BLaER1 treated with 17β-estradiol and CSF1 and Interleukin-3, amounts not matched to agents 10 nM and 100 nM (cell line): ENCODE measurements around the gene WDR64.

Source experiments
- H3K27ac ChIP-seq, 11 experiments: shearing (Covaris generic); formaldehyde crosslinking; 2 replicates each; pipeline ENCODE4 v1.8.1; 2022
- H3K27me3 ChIP-seq, 11 experiments: shearing (Covaris generic); formaldehyde crosslinking; 2 replicates each; pipeline ENCODE4 v1.8.1; 2022
- H3K36me3 ChIP-seq, 11 experiments: shearing (Covaris generic); formaldehyde crosslinking; 2 replicates each; pipeline ENCODE4 v1.8.1; 2022
- H3K4me1 ChIP-seq, 10 experiments: shearing (Covaris generic); formaldehyde crosslinking; 2 replicates each; pipeline ENCODE4 v1.8.1; 2022
- H3K4me2 ChIP-seq, 11 experiments: shearing (Covaris generic); formaldehyde crosslinking; 2 replicates each; pipeline ENCODE4 v1.8.1; 2022
- H3K4me3 ChIP-seq, 10 experiments: shearing (Covaris generic); formaldehyde crosslinking; 2 replicates each; pipeline ENCODE4 v1.8.1; 2022
- H3K9ac ChIP-seq, 11 experiments: shearing (Covaris generic); formaldehyde crosslinking; 2 replicates each; pipeline ENCODE4 v1.8.1; 2022
- H3K9me3 ChIP-seq, 11 experiments: shearing (Covaris generic); formaldehyde crosslinking; replicated peaks in 1 of 11; 2 replicates each; pipeline ENCODE4 v1.8.1; 2022
- H4K20me1 ChIP-seq, 11 experiments: shearing (Covaris generic); formaldehyde crosslinking; 2 replicates each; pipeline ENCODE4 v1.8.1; 2022
- Cebpa-rat ChIP-seq, 11 experiments: shearing (Covaris generic); IDR thresholded peaks; 2 replicates each; pipeline ENCODE4 v1.8.1; 2022

The WDR64 gene

DNA sequence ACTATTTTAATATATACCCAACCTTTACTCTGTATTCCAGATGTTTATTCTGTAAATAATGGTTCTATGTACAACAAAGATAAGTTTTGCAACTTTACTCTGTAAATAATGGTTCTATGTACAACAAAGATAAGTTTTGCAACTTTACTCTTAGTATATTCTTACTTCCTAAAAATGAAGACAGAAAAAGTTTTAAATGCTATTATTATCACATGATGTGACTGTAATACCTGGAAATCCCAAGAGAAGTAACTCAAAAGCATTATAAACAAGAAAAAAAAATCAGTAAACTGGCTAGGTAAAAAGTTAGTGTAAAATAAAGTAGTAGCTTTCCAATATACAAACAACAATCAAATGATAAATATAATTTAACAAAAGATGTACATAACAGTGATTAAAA lies 177.4 kb downstream of the WDR64 start:
- no peak for TF ChIP-seq Cebpa-rat (IDR thresholded peaks at IDR 0.05)
- Histone ChIP-seq H3K27ac (no peak overlapping the region), H3K36me3 (no peaks in the 10 kb centered on the region), H3K4me2 (no peak overlapping the region), H3K4me1 (peaks cover 0 to 9% (median 7%) of the 10 kb centered on the region in 10 experiments; a peak in 12 of 20 replicates), H3K9me3 (no peaks in the 10 kb centered on the region), H3K27me3 (no peaks in the 10 kb centered on the region), H3K4me3 (no peak overlapping the region), H4K20me1 (no peaks in the 10 kb centered on the region), H3K9ac (no peak overlapping the region)

DNA sequence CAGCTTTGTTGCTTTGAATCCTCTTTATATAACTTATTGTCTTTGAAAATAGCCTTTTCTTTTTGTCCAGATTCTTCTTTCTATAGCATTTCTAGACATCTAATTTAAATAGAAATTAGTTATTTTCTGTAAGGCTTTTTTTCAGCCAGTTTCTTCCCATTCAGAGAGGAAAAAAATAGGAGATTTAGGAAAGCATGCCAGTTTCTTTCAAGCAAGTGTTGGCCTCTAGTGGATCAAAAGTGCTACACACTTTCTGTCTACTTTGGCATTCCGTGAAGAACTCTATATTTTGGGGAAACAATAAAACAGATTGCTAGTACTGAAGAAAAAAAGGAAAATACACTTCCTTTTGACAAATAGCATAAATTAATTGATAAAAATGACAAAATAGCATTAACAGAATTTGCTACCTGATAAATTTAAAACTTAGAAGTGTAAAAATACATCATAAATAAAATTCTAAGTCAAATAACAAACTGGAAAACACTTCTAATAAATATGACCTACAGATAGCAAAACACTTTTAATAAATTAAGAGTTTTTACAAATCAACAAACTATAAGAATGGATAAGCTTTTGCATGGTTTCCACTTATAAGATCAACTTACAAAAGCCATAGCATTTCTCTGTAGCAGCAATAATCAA lies 182.8 kb downstream of the WDR64 start:
- H3K27me3 ChIP-seq, result no peaks in the 10 kb centered on the region
- H3K36me3 ChIP-seq, result no peaks in the 10 kb centered on the region
- no peak overlapping the region for H3K4me3 ChIP-seq
- no peak overlapping the region for H3K4me2 ChIP-seq
- H3K4me1 ChIP-seq, result peaks cover 0 to 9% (median 7%) of the 10 kb centered on the region in 10 experiments; a peak in 10 of 20 replicates
- no peak overlapping the region for H3K9ac ChIP-seq
- H3K9me3 ChIP-seq, result no peaks in the 10 kb centered on the region
- TF ChIP-seq Cebpa-rat (IDR thresholded peaks at IDR 0.05), result no peak
- H3K27ac ChIP-seq, result no peak overlapping the region
- no peaks in the 10 kb centered on the region for H4K20me1 ChIP-seq

DNA sequence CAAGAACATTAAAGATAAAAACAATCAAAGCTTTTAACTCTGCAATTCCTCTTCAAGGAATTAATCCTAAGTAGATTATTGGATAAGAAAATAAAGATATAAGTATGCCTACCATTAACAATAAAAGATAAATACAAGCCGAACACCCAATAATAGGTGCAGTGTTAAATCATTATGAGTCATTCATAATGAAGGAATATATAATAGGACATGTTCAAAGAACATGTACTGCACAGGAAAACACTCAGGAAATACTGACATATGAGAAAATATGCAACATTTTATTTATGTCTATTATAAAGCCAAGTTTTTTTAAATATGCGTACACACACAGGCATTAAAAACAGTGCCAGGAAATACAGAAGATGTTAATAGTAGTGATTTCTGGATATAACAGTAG lies 184.9 kb downstream of the WDR64 start:
- no peaks in the 10 kb centered on the region for H3K27me3 ChIP-seq
- H3K27ac ChIP-seq, result no peak overlapping the region
- no peak overlapping the region for H3K9ac ChIP-seq
- H3K4me1 ChIP-seq, result peaks cover 0 to 6% (median 5%) of the 10 kb centered on the region in 10 experiments; a peak in 10 of 20 replicates
- TF ChIP-seq Cebpa-rat (IDR thresholded peaks at IDR 0.05), result no peak
- no peaks in the 10 kb centered on the region for H3K36me3 ChIP-seq
- H4K20me1 ChIP-seq, result no peaks in the 10 kb centered on the region; a peak in 1 of 22 replicates
- H3K4me2 ChIP-seq, result no peak overlapping the region
- no peaks in the 10 kb centered on the region for H3K9me3 ChIP-seq
- no peak overlapping the region for H3K4me3 ChIP-seq

DNA sequence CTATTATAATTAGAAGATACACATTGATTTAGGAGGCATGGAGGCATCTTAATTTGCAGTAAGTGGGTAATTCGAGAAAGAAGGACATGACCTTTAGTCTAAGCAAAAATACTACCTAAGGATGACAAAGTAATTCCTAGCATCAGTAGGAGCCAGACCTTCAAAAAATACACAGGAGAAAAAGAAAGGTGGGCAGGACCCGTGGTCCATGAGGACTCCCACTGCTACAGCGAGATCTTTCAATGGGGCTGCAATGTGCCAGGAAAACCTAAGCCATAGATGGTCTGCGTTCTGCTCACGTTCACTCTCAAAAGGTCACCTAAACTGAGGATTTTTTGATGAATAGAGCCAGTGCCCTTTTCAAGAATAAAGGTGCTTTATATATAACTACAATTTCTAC lies 185.3 kb downstream of the WDR64 start:
- H3K9ac ChIP-seq, result no peak overlapping the region
- H3K4me3 ChIP-seq, result no peak overlapping the region
- H3K27ac ChIP-seq, result no peak overlapping the region

DNA sequence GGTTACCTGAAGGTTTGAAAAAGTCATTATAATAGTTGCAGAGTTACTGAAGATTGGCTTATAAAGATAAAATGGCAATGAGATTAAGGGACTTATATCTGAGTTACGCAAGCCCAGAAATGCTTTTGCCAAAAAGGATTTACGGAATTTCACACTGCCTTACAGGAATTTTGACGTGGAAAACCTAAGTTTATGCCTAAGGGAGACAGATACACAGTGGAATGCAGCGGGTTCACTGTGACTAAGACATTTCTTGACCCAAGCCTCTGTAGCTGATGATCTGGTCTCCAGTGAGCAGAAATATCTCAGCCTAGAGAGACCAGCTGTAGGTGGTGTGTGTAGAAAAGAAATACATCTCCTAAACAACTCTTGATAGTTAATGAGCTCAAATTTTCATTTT lies 185.8 kb downstream of the WDR64 start:
- Histone ChIP-seq H3K4me3 (no peak overlapping the region), H3K27me3 (no peaks in the 10 kb centered on the region), H3K9ac (no peak overlapping the region), H3K9me3 (no peaks in the 10 kb centered on the region), H3K4me2 (no peak overlapping the region), H4K20me1 (no peaks in the 10 kb centered on the region; a peak in 1 of 22 replicates), H3K4me1 (no peaks in the 10 kb centered on the region), H3K36me3 (no peaks in the 10 kb centered on the region), H3K27ac (no peak overlapping the region)
- no peak for TF ChIP-seq Cebpa-rat (IDR thresholded peaks at IDR 0.05)

More for the DNA sequence above, 185.3 kb downstream of the WDR64 start:
- Histone ChIP-seq H3K36me3 (no peaks in the 10 kb centered on the region), H3K4me1 (peaks cover 0 to 1% (median under 1%) of the 10 kb centered on the region in 10 experiments; a peak in 4 of 20 replicates), H3K27me3 (no peaks in the 10 kb centered on the region), H3K9me3 (no peaks in the 10 kb centered on the region), H3K4me2 (no peak overlapping the region), H4K20me1 (no peaks in the 10 kb centered on the region; a peak in 1 of 22 replicates)
- no peak for TF ChIP-seq Cebpa-rat (IDR thresholded peaks at IDR 0.05)

DNA sequence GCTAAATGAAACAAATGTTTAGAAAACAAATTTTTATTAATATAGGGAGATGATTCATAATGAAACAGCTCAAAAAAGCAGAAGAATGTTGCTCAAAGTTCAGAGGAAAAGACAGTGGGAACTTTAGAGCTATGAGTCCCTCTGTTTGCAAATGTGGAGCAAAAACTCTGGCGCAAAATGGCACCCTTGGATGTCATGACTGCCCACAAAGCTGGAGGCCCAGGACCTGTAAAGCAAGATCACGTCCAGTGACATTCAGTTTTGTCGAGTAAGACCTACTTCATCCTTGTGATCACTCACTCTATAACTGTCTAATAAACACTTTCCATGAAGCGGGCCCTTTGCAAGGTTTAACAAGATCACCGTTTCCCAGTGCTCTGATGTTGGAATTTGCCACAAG lies 186.8 kb downstream of the WDR64 start:
- no peak for TF ChIP-seq Cebpa-rat (IDR thresholded peaks at IDR 0.05)
- no peaks in the 10 kb centered on the region for H3K9me3 ChIP-seq
- H3K4me1 ChIP-seq, result no peaks in the 10 kb centered on the region
- no peaks in the 10 kb centered on the region for H3K27me3 ChIP-seq
- no peak overlapping the region for H3K4me2 ChIP-seq
- no peak overlapping the region for H3K9ac ChIP-seq
- no peaks in the 10 kb centered on the region; a peak in 1 of 22 replicates for H4K20me1 ChIP-seq
- H3K36me3 ChIP-seq, result no peaks in the 10 kb centered on the region
- H3K4me3 ChIP-seq, result no peak overlapping the region
- no peak overlapping the region for H3K27ac ChIP-seq

DNA sequence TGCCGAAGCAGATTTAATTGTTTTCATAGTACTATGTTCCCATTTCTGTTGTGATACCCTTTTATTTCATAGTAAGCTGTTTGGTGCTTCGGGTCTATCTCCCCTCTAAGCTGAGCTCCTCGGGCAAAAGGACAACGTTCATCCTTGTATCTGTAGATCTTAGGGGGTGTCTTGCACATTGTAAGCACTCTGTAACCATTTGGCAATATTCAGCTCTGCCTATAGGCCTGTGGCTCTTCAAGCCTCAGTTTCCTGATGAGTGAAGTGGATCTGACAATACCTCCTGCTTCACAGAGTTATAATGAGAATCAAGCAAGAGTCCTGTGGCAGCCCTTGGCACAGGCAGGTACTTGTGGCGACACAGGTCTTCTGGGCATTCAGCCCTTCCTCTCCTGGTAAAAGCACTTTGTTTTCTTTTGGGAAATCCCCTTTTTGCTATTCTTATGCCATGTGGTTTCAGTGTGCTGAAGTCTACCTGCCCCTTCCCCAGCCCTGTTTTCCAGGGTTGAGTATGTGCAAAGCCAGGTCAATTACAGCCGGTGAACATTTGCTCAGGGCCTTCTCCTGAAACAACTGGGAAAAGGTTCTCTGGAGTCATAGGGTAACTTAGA lies 187.4 kb downstream of the WDR64 start:
- Histone ChIP-seq H3K4me1 (no peaks in the 10 kb centered on the region), H3K4me3 (no peak overlapping the region), H3K9me3 (no peaks in the 10 kb centered on the region), H3K36me3 (no peaks in the 10 kb centered on the region), H3K4me2 (no peak overlapping the region), H3K9ac (no peak overlapping the region), H3K27me3 (no peaks in the 10 kb centered on the region), H4K20me1 (no peaks in the 10 kb centered on the region; a peak in 1 of 22 replicates), H3K27ac (no peak overlapping the region)
- TF ChIP-seq Cebpa-rat (IDR thresholded peaks at IDR 0.05), result no peak

DNA sequence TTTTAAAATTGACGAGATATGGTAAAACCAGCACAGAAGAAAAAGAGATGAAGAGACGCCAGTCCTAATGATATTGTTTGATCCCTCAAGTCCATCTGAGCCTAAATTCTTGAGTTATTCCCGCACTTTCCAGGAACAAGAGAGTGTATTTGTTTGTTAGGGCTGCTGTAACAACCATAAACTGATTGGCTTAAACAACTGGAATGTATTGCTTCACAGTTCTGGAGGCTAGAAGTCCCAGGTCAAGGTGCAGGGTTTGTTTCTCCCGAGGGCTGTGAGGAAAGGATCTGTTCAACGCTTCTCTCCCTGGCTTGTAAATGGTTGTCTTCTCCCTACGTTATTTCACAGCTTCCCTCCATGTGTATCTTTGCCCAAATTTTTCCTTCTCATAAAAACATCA lies 188.1 kb downstream of the WDR64 start:
- no peak for TF ChIP-seq Cebpa-rat (IDR thresholded peaks at IDR 0.05)

DNA sequence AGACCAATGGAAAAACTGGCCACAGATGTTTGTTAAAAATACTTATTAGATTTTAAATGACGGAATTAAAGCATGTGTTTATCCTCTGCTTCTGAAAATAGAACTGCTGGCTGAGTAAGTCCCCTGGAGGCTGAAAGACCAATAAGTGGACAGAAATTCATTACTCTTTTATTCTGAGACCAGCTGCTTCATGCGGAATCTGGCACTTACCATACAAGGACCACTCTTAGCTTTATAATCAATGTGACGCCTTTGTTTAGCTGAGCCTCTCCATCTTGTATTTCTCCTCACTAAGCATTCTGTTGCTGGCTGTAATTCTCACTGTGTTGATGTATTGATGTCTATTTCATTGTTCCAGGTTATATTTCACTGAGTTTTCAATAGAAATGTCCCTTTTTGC lies 189.6 kb downstream of the WDR64 start:
- no peak for TF ChIP-seq Cebpa-rat (IDR thresholded peaks at IDR 0.05)

More for the DNA sequence above, 188.1 kb downstream of the WDR64 start:
- H3K4me3 ChIP-seq, result no peak overlapping the region
- H3K27ac ChIP-seq, result no peak overlapping the region
- no peaks in the 10 kb centered on the region for H3K36me3 ChIP-seq
- H3K27me3 ChIP-seq, result no peaks in the 10 kb centered on the region
- no peaks in the 10 kb centered on the region for H3K9me3 ChIP-seq
- no peaks in the 10 kb centered on the region for H3K4me1 ChIP-seq
- H3K9ac ChIP-seq, result no peak overlapping the region
- no peak overlapping the region for H3K4me2 ChIP-seq
- H4K20me1 ChIP-seq, result no peaks in the 10 kb centered on the region; a peak in 1 of 22 replicates

DNA sequence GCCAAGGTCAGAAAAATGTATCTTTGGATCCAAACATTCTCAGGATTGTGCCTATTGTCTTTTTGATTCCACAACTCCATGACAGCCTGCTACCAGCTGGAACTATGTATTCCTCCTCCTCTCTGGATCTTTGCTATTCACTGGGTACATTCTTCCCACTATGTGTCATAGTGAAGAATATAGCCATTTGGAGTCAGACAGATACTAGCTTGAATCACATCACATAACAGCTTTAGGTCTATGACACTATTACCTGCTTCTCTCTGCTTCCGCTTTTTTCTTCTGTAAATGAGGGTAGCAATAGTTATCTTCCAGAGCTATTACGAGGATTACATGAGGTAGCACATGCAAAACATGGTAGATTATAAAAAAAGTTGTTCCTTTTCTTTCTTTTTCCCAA lies 190.5 kb downstream of the WDR64 start:
- Histone ChIP-seq H3K4me2 (no peak overlapping the region), H3K27me3 (no peaks in the 10 kb centered on the region), H3K9me3 (no peaks in the 10 kb centered on the region), H3K4me3 (no peak overlapping the region), H3K27ac (no peak overlapping the region), H3K36me3 (no peaks in the 10 kb centered on the region), H4K20me1 (no peaks in the 10 kb centered on the region; a peak in 1 of 22 replicates), H3K9ac (no peak overlapping the region), H3K4me1 (peaks cover 6 to 10% (median 9%) of the 10 kb centered on the region in 10 experiments; a peak in 17 of 20 replicates)
- TF ChIP-seq Cebpa-rat (IDR thresholded peaks at IDR 0.05), result no peak

More for the DNA sequence above, 189.6 kb downstream of the WDR64 start:
- Histone ChIP-seq H3K36me3 (no peaks in the 10 kb centered on the region), H3K27ac (no peak overlapping the region), H3K4me3 (no peak overlapping the region), H3K9me3 (no peaks in the 10 kb centered on the region), H3K27me3 (no peaks in the 10 kb centered on the region), H3K4me2 (no peak overlapping the region), H3K4me1 (peaks cover 0 to 2% (median under 1%) of the 10 kb centered on the region in 10 experiments; a peak in 7 of 20 replicates), H4K20me1 (no peaks in the 10 kb centered on the region; a peak in 1 of 22 replicates), H3K9ac (no peak overlapping the region)
